GM19463 (cell line): ENCODE measurements around the gene DACT3.

Experiments
- ATAC-seq: cut with Tn5 transposase; IDR thresholded peaks from one replicate; pipeline ENCODE4 v1.9.1; 2021; ENCODE audit warnings: mild to moderate bottlenecking, moderate library complexity; ENCODE audit not compliant: unreplicated experiment

The DACT3 gene

GRCh38 chr19:46670813-46671212 is 9.8 kb upstream of the DACT3 start:
- no peak for ATAC-seq

GRCh38 chr19:46668662-46669061 is 7.7 kb upstream of the DACT3 start:
- ATAC-seq = no peak

- no peak for ATAC-seq
These were observed 4.1 kb upstream of the DACT3 start for GRCh38 chr19:46665072-46665471.

- no peak for ATAC-seq
These were observed 982 bp upstream of the DACT3 start for GRCh38 chr19:46661735-46662592.

- peak; percentile 2 for ATAC-seq
These were observed 397 bp downstream of the DACT3 start for GRCh38 chr19:46660551-46661019.

- no peak for ATAC-seq
These were observed 919 bp downstream of the DACT3 start for GRCh38 chr19:46660008-46660517.

GRCh38 chr19:46659151-46660007 is 1.6 kb downstream of the DACT3 start:
- ATAC-seq = no peak

- ATAC-seq = no peak
These were observed 4.4 kb downstream of the DACT3 start for GRCh38 chr19:46656541-46656940.

GRCh38 chr19:46654621-46655152 is 6.3 kb downstream of the DACT3 start:
- no peak for ATAC-seq

- ATAC-seq = no peak
These were observed 10.5 kb downstream of the DACT3 start for GRCh38 chr19:46650445-46650844.

GRCh38 chr19:46648961-46649960 is 11.7 kb downstream of the DACT3 start:
- ATAC-seq = no peak

GRCh38 chr19:46648060-46648960 is 12.7 kb downstream of the DACT3 start:
- no peak for ATAC-seq

GRCh38 chr19:46646402-46646801 is 14.6 kb downstream of the DACT3 start:
- no peak for ATAC-seq

- ATAC-seq = no peak
These were observed 16.3 kb downstream of the DACT3 start for GRCh38 chr19:46644720-46645119.

- no peak for ATAC-seq
These were observed 20.3 kb downstream of the DACT3 start for GRCh38 chr19:46640656-46641055.

GRCh38 chr19:46639358-46640182 is 21.4 kb downstream of the DACT3 start:
- no peak for ATAC-seq

- ATAC-seq = no peak
These were observed 23.8 kb downstream of the DACT3 start for GRCh38 chr19:46637224-46637623.
